IMR-90 (cell line): ENCODE results near the gene DNAH5. TPM values are rescaled to one million over a fixed set of nuclear protein-coding genes. Genes with fewer than 3 reads are reported as not detected.

Experiments
- ATAC-seq: fragments of 200-7000 bp; cut with Tn5 transposase; 2 replicates; pipeline ENCODE4 v1.9.1; 2020; ENCODE audit warnings: low read depth, mild to moderate bottlenecking, moderate library complexity
- BruUV-seq: library from RNA; stranded (reverse); fragments of 400-500 nt; replicated peaks from 2 replicates; lab custom pipeline; 2021; lab: Mats Ljungman, UMichigan
- CTCF ChIA-PET: fragments of 300-600 bp; formaldehyde crosslinking; extraction: SDS; loops from one replicate; lab custom pipeline; 2021; ENCODE audit warnings: antibody characterized with exemption; lab: Yijun Ruan, JAX
- POLR2A ChIA-PET: fragments of 300-600 bp; sonication (Branson Sonifier 250); formaldehyde crosslinking; loops from one replicate; lab custom pipeline; 2022; ENCODE audit warnings: antibody characterized with exemption; ENCODE audit not compliant: unreplicated experiment; lab: Charles Lee
- DNase-seq: peaks from one replicate; pipeline ENCODE4 v3.0.0; 2013
- H2AFZ ChIP-seq: replicated peaks from 2 replicates; pipeline ENCODE3; 2013; ENCODE audit warnings: low read length, mild to moderate bottlenecking; ENCODE audit not compliant: poor library complexity
- H2AK5ac ChIP-seq: 2 replicates; pipeline ENCODE4 v1.6.1; 2013; ENCODE audit warnings: low read depth, low read length, inconsistent platforms
- H2AK9ac ChIP-seq: replicated peaks from 2 replicates; pipeline ENCODE3; 2013; ENCODE audit warnings: mild to moderate bottlenecking, low read depth, low read length, moderate library complexity; ENCODE audit not compliant: poor library complexity
- H2BK120ac ChIP-seq: 2 replicates; pipeline ENCODE4 v1.6.1; 2013; ENCODE audit warnings: low read depth, low read length, inconsistent platforms
- H2BK15ac ChIP-seq: 3 replicates; pipeline ENCODE4 v1.6.1; 2013; ENCODE audit warnings: low read depth, low read length, inconsistent platforms
- H2BK20ac ChIP-seq: 2 replicates; pipeline ENCODE4 v1.6.1; 2013; ENCODE audit warnings: low read depth, mild to moderate bottlenecking, inconsistent platforms, low read length, moderate library complexity
- H2BK5ac ChIP-seq: 2 replicates; pipeline ENCODE4 v1.6.1; 2013; ENCODE audit warnings: mild to moderate bottlenecking, low read depth, low read length, inconsistent platforms; ENCODE audit not compliant: poor library complexity, severe bottlenecking
- H3K14ac ChIP-seq: replicated peaks from 2 replicates; pipeline ENCODE4 v1.6.1; 2013; ENCODE audit warnings: low read depth, low read length, inconsistent platforms
- H3K18ac ChIP-seq: 2 replicates; pipeline ENCODE4 v1.6.1; 2013; ENCODE audit warnings: low read depth, low read length, control low read depth
- H3K23ac ChIP-seq: 2 replicates; pipeline ENCODE4 v1.6.1; 2013; ENCODE audit warnings: low read depth, low read length, inconsistent platforms
- H3K27ac ChIP-seq: 2 replicates; pipeline ENCODE4 v1.5.1; 2013; ENCODE audit warnings: mild to moderate bottlenecking, control low read depth, low read length; ENCODE audit not compliant: insufficient read depth
- H3K27me3 ChIP-seq: 2 replicates; pipeline ENCODE4 v1.6.1; 2013; ENCODE audit warnings: low read length; ENCODE audit not compliant: control insufficient read depth, insufficient read depth
- H3K36me3 ChIP-seq: 2 replicates; pipeline ENCODE4 v1.6.1; 2013; ENCODE audit warnings: low read length, mixed read lengths; ENCODE audit not compliant: control insufficient read depth, insufficient read depth
- H3K4ac ChIP-seq: 2 replicates; pipeline ENCODE4 v1.6.1; 2013; ENCODE audit warnings: low read depth, low read length, inconsistent platforms
- H3K4me1 ChIP-seq: 2 replicates; pipeline ENCODE4 v1.6.1; 2013; ENCODE audit warnings: low read length, mixed read lengths; ENCODE audit not compliant: control insufficient read depth, insufficient read depth
- H3K4me2 ChIP-seq: 2 replicates; pipeline ENCODE4 v1.6.1; 2013; ENCODE audit warnings: low read depth, mild to moderate bottlenecking, control low read depth, low read length, moderate library complexity
- H3K4me3 ChIP-seq: 2 replicates; pipeline ENCODE4 v1.5.1; 2013; ENCODE audit warnings: low read depth, mild to moderate bottlenecking, control low read depth, low read length, moderate library complexity; ENCODE audit not compliant: insufficient read depth
- H3K56ac ChIP-seq: 2 replicates; pipeline ENCODE4 v1.6.1; 2013; ENCODE audit warnings: low read length, inconsistent platforms; ENCODE audit not compliant: insufficient read depth; ENCODE audit errors: extremely low read depth
- H3K79me1 ChIP-seq, 2 experiments: 2 replicates each; pipeline ENCODE4 v1.6.1; 2013; ENCODE audit warnings: low read length in 2 of 2, inconsistent platforms in 1 of 2, low read depth in 1 of 2
- H3K9ac ChIP-seq: 2 replicates; pipeline ENCODE4 v1.6.1; 2013; ENCODE audit warnings: low read depth, low read length, control low read depth
- H3K9me1 ChIP-seq: 2 replicates; pipeline ENCODE4 v1.6.1; 2013; ENCODE audit warnings: low read length, inconsistent platforms; ENCODE audit not compliant: insufficient read depth
- H3K9me3 ChIP-seq: 2 replicates; pipeline ENCODE4 v1.6.1; 2013; ENCODE audit warnings: low read length; ENCODE audit not compliant: control insufficient read depth, insufficient read depth
- H4K20me1 ChIP-seq: 2 replicates; pipeline ENCODE4 v1.6.1; 2013; ENCODE audit warnings: low read length, inconsistent platforms; ENCODE audit not compliant: insufficient read depth
- H4K5ac ChIP-seq: 2 replicates; pipeline ENCODE4 v1.6.1; 2013; ENCODE audit warnings: mild to moderate bottlenecking, low read depth, low read length, control low read depth
- H4K8ac ChIP-seq, 2 experiments: 2 replicates each; pipeline ENCODE4 v1.6.1; 2013; ENCODE audit warnings: low read depth in 2 of 2, low read length in 2 of 2, control low read depth in 1 of 2, inconsistent platforms in 1 of 2
- H4K91ac ChIP-seq: 2 replicates; pipeline ENCODE4 v1.6.1; 2013; ENCODE audit warnings: low read depth, low read length, inconsistent platforms; ENCODE audit not compliant: insufficient read depth
- CEBPB ChIP-seq: IDR thresholded peaks from 2 replicates; pipeline ENCODE4 v1.6.1; 2012; ENCODE audit warnings: low read depth, low read length, improper control_type of control experiment
- CHD1 ChIP-seq: IDR thresholded peaks from 2 replicates; pipeline ENCODE4 v1.6.1; 2012; ENCODE audit warnings: low read depth, low read length, improper control_type of control experiment
- MAFK ChIP-seq: IDR thresholded peaks from 2 replicates; pipeline ENCODE4 v1.6.1; 2012; ENCODE audit warnings: low read depth, low read length, improper control_type of control experiment
- MAZ ChIP-seq: IDR thresholded peaks from 2 replicates; pipeline ENCODE4 v1.6.1; 2012; ENCODE audit warnings: low read depth, mild to moderate bottlenecking, low read length, improper control_type of control experiment, moderate library complexity, borderline replicate concordance
- MXI1 ChIP-seq: IDR thresholded peaks from 2 replicates; pipeline ENCODE4 v1.6.1; 2012; ENCODE audit warnings: low read depth, mild to moderate bottlenecking, low read length, moderate library complexity, borderline replicate concordance
- POLR2A ChIP-seq: IDR thresholded peaks from 2 replicates; pipeline ENCODE4 v1.6.1; 2012; ENCODE audit warnings: mild to moderate bottlenecking, low read depth, low read length
- RAD21 ChIP-seq: IDR thresholded peaks from 2 replicates; pipeline ENCODE4 v1.6.1; 2012; ENCODE audit warnings: low read length, improper control_type of control experiment
- RFX5 ChIP-seq: IDR thresholded peaks from 2 replicates; pipeline ENCODE4 v1.8.0; 2012; ENCODE audit warnings: low read depth, mild to moderate bottlenecking, low read length, moderate library complexity
- WGBS, 2 experiments: methylation state at CpG; one replicate each; pipeline versions ENCODE4 v1.1.5 to v1.1.7; 2013; ENCODE audit warnings: missing lambda C conversion rate in 2 of 2; ENCODE audit not compliant: insufficient read length in 1 of 2; ENCODE audit errors: extremely low coverage in 2 of 2; 5-methylcytosine and 5-hydroxymethylcytosine counted together
- dilution Hi-C: fragments of 300-500 bp; cut with HindIII; formaldehyde crosslinking; loops from one replicate; pipeline ENCODE4 v1.14.3; 2018; ENCODE audit warnings: low sequenced_read_pairs; ENCODE audit not compliant: unreplicated experiment
- in situ Hi-C: fragments of 300-500 bp; cut with MboI; formaldehyde crosslinking; loops from 3 replicates; pipeline ENCODE4 v1.14.3; 2019; ENCODE audit warnings: low sequenced_read_pairs, inconsistent platforms, mixed read lengths
- intact Hi-C: fragments of 100-400 bp; cut with micrococcal nuclease; formaldehyde crosslinking; loops from 2 replicates; pipeline ENCODE4 v1.10.0; 2022
- polyA plus RNA-seq, 3 experiments: library from polyadenylated mRNA; depleted of rRNA; stranded (reverse); fragments of >200 nt; gene quantifications; 2 replicates each; pipeline ENCODE4 v1.2.3, GENCODE V29; 2012; ENCODE audit warnings: low replicate concordance in 1 of 3
- total RNA-seq: library from RNA; depleted of rRNA; stranded (reverse); fragments of >200 nt; gene quantifications from 2 replicates; pipeline ENCODE4 v1.2.3, GENCODE V29; 2012
- TF ChIP-seq, protein P1 (sequence below): fragments of 150-350 bp; IDR thresholded peaks from 2 replicates; pipeline ENCODE4 v1.6.1; 2017; ENCODE audit warnings: mild to moderate bottlenecking, antibody characterized with exemption, low read length, low read depth
- TF ChIP-seq, protein P2 (sequence below): fragments of 150-350 bp; IDR thresholded peaks from 2 replicates; pipeline ENCODE4 v1.6.1; 2016; ENCODE audit warnings: low read depth, mild to moderate bottlenecking, low read length, moderate library complexity, borderline replicate concordance
- TF ChIP-seq, protein P3 (sequence below): conservative IDR thresholded peaks from 2 replicates; pipeline ENCODE4 v1.5.1; 2012; ENCODE audit warnings: mild to moderate bottlenecking, low read depth, low read length, improper control_type of control experiment

The DNAH5 gene
- total and polyA plus RNA-seq, 2 of the 4 experiments (the other 2 are of a cell fraction), result 1.9 to 4.3 TPM

DNA sequence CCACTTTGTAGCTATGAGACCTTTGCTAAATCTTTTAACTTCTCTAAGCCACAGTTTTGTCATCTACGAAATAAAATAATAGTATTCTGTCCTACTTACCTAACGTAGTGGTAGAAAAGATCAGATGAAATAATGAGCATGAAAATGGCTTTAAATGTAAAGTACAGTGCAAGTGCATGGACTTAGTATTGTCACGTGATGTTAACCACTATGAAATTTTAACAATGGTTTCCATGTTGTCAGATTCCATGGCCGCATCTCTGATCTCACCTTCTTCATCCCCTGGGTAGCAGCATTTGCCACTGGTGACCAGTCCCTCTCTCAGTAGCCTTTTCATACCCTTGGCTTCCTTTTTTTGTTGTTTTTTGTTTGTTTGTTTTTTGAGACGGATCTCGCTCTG lies 45.9 kb downstream of the DNAH5 start:
- no CpG with 5 or more reads among the region's 6 CpGs for WGBS, 2 experiments
- Histone ChIP-seq H2AFZ (no peak overlapping the region), H2AK5ac (no peak overlapping the region), H2BK5ac (no peak overlapping the region), H3K18ac (no peak overlapping the region), H2AK9ac (no peak overlapping the region), H3K4ac (no peak overlapping the region), H3K27me3 (no peaks in the 10 kb centered on the region), H3K4me3 (no peak overlapping the region), H3K9me3 (no peaks in the 10 kb centered on the region), H3K79me1 (no peaks in the 10 kb centered on the region), H3K14ac (no peak overlapping the region), H3K9me1 (no peaks in the 10 kb centered on the region; the same call in 1 of the 2 replicates), H3K36me3 (peaks cover 9% of the 10 kb centered on the region; the same call in 1 of the 2 replicates), H3K27ac (no peak overlapping the region), H3K4me2 (no peak overlapping the region), H2BK120ac (no peak overlapping the region), H4K5ac (no peak overlapping the region), H2BK15ac (no peak overlapping the region), H3K4me1 (no peaks in the 10 kb centered on the region), H3K56ac (no peak overlapping the region), H4K8ac (no peak overlapping the region), H4K20me1 (no peaks in the 10 kb centered on the region), H4K91ac (no peak overlapping the region), H3K9ac (no peak overlapping the region), H3K23ac (no peak overlapping the region), H2BK20ac (no peak overlapping the region)
- ChIA-PET POLR2A (no interaction called here), CTCF (no interaction called here)
- dilution Hi-C loops (no loop called here), in situ Hi-C loops (no loop called here), intact Hi-C loops (no loop called here)
- TF ChIP-seq MXI1, result no peak
- no peak for TF ChIP-seq MAZ
- TF ChIP-seq CHD1, result no peak
- no peak for TF ChIP-seq CEBPB
- no peak for TF ChIP-seq RAD21
- no peak for TF ChIP-seq MAFK
- TF ChIP-seq, protein P1, sequence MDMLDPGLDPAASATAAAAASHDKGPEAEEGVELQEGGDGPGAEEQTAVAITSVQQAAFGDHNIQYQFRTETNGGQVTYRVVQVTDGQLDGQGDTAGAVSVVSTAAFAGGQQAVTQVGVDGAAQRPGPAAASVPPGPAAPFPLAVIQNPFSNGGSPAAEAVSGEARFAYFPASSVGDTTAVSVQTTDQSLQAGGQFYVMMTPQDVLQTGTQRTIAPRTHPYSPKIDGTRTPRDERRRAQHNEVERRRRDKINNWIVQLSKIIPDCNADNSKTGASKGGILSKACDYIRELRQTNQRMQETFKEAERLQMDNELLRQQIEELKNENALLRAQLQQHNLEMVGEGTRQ, result no peak
- TF ChIP-seq, protein P2, sequence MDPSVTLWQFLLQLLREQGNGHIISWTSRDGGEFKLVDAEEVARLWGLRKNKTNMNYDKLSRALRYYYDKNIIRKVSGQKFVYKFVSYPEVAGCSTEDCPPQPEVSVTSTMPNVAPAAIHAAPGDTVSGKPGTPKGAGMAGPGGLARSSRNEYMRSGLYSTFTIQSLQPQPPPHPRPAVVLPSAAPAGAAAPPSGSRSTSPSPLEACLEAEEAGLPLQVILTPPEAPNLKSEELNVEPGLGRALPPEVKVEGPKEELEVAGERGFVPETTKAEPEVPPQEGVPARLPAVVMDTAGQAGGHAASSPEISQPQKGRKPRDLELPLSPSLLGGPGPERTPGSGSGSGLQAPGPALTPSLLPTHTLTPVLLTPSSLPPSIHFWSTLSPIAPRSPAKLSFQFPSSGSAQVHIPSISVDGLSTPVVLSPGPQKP, result no peak
- no peak for TF ChIP-seq RFX5
- TF ChIP-seq, protein P3, sequence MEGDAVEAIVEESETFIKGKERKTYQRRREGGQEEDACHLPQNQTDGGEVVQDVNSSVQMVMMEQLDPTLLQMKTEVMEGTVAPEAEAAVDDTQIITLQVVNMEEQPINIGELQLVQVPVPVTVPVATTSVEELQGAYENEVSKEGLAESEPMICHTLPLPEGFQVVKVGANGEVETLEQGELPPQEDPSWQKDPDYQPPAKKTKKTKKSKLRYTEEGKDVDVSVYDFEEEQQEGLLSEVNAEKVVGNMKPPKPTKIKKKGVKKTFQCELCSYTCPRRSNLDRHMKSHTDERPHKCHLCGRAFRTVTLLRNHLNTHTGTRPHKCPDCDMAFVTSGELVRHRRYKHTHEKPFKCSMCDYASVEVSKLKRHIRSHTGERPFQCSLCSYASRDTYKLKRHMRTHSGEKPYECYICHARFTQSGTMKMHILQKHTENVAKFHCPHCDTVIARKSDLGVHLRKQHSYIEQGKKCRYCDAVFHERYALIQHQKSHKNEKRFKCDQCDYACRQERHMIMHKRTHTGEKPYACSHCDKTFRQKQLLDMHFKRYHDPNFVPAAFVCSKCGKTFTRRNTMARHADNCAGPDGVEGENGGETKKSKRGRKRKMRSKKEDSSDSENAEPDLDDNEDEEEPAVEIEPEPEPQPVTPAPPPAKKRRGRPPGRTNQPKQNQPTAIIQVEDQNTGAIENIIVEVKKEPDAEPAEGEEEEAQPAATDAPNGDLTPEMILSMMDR, result no peak
- TF ChIP-seq POLR2A, result no peak
- BruUV-seq, result no TSS peak
- ATAC-seq (no peak), DNase-seq (no peak)
